HG02884 (cell line): ENCODE measurements around the gene HOXB1.

Source experiments
- ATAC-seq: cut with Tn5 transposase; IDR thresholded peaks from one replicate; pipeline ENCODE4 v1.9.1; 2021; ENCODE audit warnings: mild to moderate bottlenecking, moderate library complexity; ENCODE audit not compliant: unreplicated experiment

HOXB1 gene

GRCh38 chr17:48530887-48531272 lies at the start of gene HOXB1:
TSS of gene HOXB1 (minus strand) at chr17:48531011. CDS start at chr17:48530904, 107 bp downstream.
- ATAC-seq: no peak

- ATAC-seq: no peak
Measured at GRCh38 chr17:48579760-48580554, 49.1 kb upstream of the HOXB1 start.

GRCh38 chr17:48579471-48579759 lies 48.6 kb upstream of the HOXB1 start:
- no peak for ATAC-seq

GRCh38 chr17:48578616-48579470 lies 48.0 kb upstream of the HOXB1 start:
- ATAC-seq: no peak

- no peak for ATAC-seq
Measured at GRCh38 chr17:48577946-48578615, 47.3 kb upstream of the HOXB1 start, which contains the start of gene HOXB4. TSS of gene HOXB4 (minus strand) at chr17:48578350. CDS start at chr17:48578319, 31 bp downstream.

GRCh38 chr17:48577330-48577945 lies 46.6 kb upstream of the HOXB1 start:
- ATAC-seq: no peak

GRCh38 chr17:48576479-48577309 lies 45.9 kb upstream of the HOXB1 start:
- no peak for ATAC-seq

GRCh38 chr17:48575673-48576478 lies 45.1 kb upstream of the HOXB1 start:
- ATAC-seq: no peak

GRCh38 chr17:48575066-48575582 lies 44.3 kb upstream of the HOXB1 start:
- no peak for ATAC-seq

- no peak for ATAC-seq
Measured at GRCh38 chr17:48574505-48575065, 43.8 kb upstream of the HOXB1 start.

GRCh38 chr17:48571826-48572417 lies 41.1 kb upstream of the HOXB1 start:
- no peak for ATAC-seq

GRCh38 chr17:48571024-48571818 lies 40.4 kb upstream of the HOXB1 start:
- no peak for ATAC-seq

- no peak for ATAC-seq
Measured at GRCh38 chr17:48570325-48571023, 39.7 kb upstream of the HOXB1 start.

- ATAC-seq: no peak
Measured at GRCh38 chr17:48569674-48570324, 39.0 kb upstream of the HOXB1 start.

- no peak for ATAC-seq
Measured at GRCh38 chr17:48569240-48569582, 38.4 kb upstream of the HOXB1 start.

- ATAC-seq: no peak
Measured at GRCh38 chr17:48568499-48569239, 37.9 kb upstream of the HOXB1 start.
